BJ (cell line): ENCODE data around the gene GNG2. TPM values are rescaled to one million over a fixed set of nuclear protein-coding genes. Genes with fewer than 3 reads are reported as not detected.

Source experiments
- CTCF ChIA-PET: fragments of 350-600 bp; formaldehyde crosslinking; extraction: SDS; loops from one replicate; lab custom pipeline; 2021; ENCODE audit warnings: antibody characterized with exemption, inconsistent platforms; lab: Yijun Ruan, JAX
- POLR2A ChIA-PET: fragments of 300-600 bp; sonication (Branson Sonifier 250); formaldehyde crosslinking; extraction: SDS; loops from one replicate; lab custom pipeline; 2021; ENCODE audit warnings: antibody characterized with exemption; lab: Charles Lee
- DNase-seq: peaks from one replicate; pipeline ENCODE4 v3.0.0-alpha.2; 2011; ENCODE audit warnings: low read depth
- H3K27me3 ChIP-seq: 2 replicates; pipeline ENCODE4 v1.6.0; 2011; ENCODE audit warnings: low read length; ENCODE audit not compliant: control insufficient read depth, insufficient read depth
- H3K36me3 ChIP-seq: 2 replicates; pipeline ENCODE4 v1.5.1; 2011; ENCODE audit warnings: low read length; ENCODE audit not compliant: control insufficient read depth, insufficient read depth
- H3K4me3 ChIP-seq: 2 replicates; pipeline ENCODE4 v1.5.1; 2011; ENCODE audit warnings: low read depth, mild to moderate bottlenecking, control low read depth, low read length
- polyA plus RNA-seq: library from polyadenylated mRNA; depleted of rRNA; stranded (reverse); fragments of >200 nt; gene quantifications from 2 replicates; pipeline ENCODE4 v1.2.3, GENCODE V29; 2011
- TF ChIP-seq, protein P1 (sequence below): IDR thresholded peaks from 2 replicates; pipeline ENCODE4 v1.5.1; 2011; ENCODE audit warnings: low read depth, mild to moderate bottlenecking, control low read depth, inconsistent platforms, low read length, moderate library complexity; ENCODE audit not compliant: insufficient read depth

GNG2 gene
- polyA plus RNA-seq, 1 experiment: 4.5 TPM

DNA sequence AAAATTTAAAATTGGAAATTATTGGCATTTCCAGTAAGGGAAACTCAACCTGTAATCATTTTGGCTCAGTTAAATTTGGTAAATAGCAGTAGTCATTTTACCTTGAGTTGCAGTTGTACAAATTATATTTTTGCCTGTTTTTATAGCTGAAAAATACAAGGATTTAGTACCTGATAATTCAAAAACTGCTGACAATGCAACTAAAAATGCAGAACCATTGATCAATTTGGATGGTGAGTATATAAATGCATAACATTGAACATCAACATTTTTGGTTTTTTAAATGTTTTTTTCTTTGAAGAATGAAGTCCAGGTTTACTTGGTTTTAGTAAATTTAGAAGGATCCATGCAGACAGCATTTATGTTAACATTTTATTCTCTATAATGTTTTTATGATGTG, 137.9 kb downstream of the GNG2 start:
- Histone ChIP-seq H3K36me3 (peaks cover 8% of the 10 kb centered on the region; the same call in 1 of the 2 replicates), H3K4me3 (no peak overlapping the region), H3K27me3 (no peaks in the 10 kb centered on the region)
- TF ChIP-seq, protein P1, sequence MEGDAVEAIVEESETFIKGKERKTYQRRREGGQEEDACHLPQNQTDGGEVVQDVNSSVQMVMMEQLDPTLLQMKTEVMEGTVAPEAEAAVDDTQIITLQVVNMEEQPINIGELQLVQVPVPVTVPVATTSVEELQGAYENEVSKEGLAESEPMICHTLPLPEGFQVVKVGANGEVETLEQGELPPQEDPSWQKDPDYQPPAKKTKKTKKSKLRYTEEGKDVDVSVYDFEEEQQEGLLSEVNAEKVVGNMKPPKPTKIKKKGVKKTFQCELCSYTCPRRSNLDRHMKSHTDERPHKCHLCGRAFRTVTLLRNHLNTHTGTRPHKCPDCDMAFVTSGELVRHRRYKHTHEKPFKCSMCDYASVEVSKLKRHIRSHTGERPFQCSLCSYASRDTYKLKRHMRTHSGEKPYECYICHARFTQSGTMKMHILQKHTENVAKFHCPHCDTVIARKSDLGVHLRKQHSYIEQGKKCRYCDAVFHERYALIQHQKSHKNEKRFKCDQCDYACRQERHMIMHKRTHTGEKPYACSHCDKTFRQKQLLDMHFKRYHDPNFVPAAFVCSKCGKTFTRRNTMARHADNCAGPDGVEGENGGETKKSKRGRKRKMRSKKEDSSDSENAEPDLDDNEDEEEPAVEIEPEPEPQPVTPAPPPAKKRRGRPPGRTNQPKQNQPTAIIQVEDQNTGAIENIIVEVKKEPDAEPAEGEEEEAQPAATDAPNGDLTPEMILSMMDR: no peak
- CTCF ChIA-PET: interaction anchor here (0.7 kb wide), 1 partner anchor 72 kb away, joined by 3 read pairs; no protein-coding TSS in a partner anchor
- no peak for DNase-seq
- POLR2A ChIA-PET: no interaction called here

DNA sequence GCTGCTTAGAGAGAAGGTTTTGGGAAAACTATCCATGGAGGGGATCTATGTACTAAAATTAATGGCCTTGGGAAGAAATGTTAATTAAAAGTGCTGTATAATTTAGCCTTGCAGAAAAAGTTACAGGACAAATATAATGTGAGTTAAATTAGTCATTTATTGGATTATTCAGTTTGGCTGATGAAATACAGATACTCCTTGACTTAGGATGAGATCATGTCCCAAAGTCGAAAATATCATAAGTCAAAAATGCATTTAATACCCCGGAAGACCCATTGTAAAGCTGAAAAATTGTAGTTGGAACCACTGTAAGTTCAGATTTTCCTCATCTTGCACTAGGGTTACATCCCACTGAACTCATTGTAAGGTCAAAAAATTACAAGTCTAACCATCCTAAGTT, 138.7 kb downstream of the GNG2 start:
- H3K27me3 ChIP-seq: no peaks in the 10 kb centered on the region
- TF ChIP-seq, protein P1: no peak
- H3K36me3 ChIP-seq: peaks cover 6% of the 10 kb centered on the region; the same call in 1 of the 2 replicates
- ChIA-PET CTCF (interaction anchor here (1.3 kb wide), 1 partner anchor 45 kb away, joined by 6 read pairs; no protein-coding TSS in a partner anchor), POLR2A (no interaction called here)
- no peak overlapping the region for H3K4me3 ChIP-seq
- no peak for DNase-seq

DNA sequence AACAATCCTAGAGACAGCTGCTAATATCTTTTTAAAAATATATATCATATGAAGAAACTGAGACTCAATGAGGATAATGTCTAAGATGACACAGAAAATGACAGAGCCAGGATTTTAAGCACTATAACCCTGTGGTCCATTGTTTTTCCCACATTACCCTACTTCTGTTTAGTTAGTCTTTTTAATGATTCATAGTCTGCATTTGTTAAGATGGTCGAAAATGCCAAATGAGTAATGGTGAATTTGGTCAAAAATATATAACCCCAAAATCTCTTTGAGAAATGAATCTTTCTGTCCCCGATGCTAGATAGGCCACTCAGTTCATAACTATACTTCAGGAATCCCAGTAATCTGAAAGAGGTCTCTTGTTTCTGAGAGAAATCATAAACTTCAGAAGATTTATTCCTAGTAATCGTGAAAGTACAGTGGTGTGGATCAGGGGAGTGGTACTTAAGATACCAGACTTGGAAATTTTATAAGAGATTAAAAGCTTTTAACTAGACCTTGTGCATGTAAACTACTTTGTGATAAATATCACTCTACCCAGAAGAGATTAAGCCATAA, 139.7 kb downstream of the GNG2 start:
- POLR2A ChIA-PET: no interaction called here
- Histone ChIP-seq H3K4me3 (no peak overlapping the region), H3K27me3 (no peaks in the 10 kb centered on the region), H3K36me3 (peaks cover 9% of the 10 kb centered on the region)
- TF ChIP-seq, protein P1: no peak
- CTCF ChIA-PET: interaction anchor here (1.3 kb wide), 1 partner anchor 44 kb away, joined by 6 read pairs; no protein-coding TSS in a partner anchor
- DNase-seq: no peak

DNA sequence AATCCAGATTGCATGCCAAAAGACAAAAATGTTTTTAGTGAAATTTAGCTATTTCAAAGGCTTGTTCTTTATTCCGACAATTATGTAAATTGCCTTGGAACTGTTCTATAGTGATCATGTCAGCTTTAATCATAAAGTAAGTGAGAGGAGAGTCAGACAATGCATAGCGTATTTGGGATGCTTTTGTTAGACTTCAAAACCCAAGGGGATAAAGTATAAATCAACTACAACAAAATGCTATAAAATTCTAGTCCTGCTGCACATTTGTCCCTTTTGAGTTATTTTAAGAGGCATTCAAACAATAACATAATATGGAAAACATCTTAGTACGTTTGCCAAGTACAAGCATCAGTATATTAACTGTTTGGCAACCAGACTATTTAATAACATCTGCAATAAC, 140.3 kb downstream of the GNG2 start:
- Histone ChIP-seq H3K4me3 (no peak overlapping the region), H3K36me3 (peaks cover 12% of the 10 kb centered on the region), H3K27me3 (no peaks in the 10 kb centered on the region)
- DNase-seq: no peak
- ChIA-PET CTCF (no interaction called here), POLR2A (no interaction called here)
- TF ChIP-seq, protein P1: no peak

DNA sequence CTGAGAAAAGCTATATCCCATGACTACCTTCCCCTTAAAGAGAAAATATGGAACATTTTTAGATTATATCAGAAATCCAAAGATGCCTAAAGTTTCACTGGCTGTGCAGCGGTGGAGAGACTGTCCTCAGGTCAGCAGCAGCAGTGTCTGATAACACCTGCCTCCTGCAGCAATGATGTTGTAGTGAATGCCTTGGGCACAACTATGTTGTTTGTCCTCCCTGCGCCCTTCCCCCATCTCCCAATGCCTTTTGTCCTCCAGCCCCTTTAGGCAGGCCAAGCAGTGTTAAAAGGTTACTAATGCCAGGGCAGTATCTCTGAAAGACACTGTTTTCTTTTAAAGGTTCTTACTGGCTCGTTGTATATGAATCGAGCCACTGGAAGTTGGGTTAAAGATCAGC, 142.1 kb downstream of the GNG2 start:
- no peak overlapping the region for H3K4me3 ChIP-seq
- peaks cover 16% of the 10 kb centered on the region for H3K36me3 ChIP-seq
- POLR2A ChIA-PET: interaction anchor here (0.6 kb wide), 2 partner anchors 70 to 268 kb away, joined by 3 read pairs; no protein-coding TSS in a partner anchor
- no peak for DNase-seq
- no peaks in the 10 kb centered on the region for H3K27me3 ChIP-seq
- TF ChIP-seq, protein P1: no peak
- CTCF ChIA-PET: interaction anchor here (0.9 to 2.3 kb wide), 3 partner anchors 14 to 130 kb away, joined by 3 to 10 read pairs (median 3); no protein-coding TSS in a partner anchor
